GM23248 (cell line): ENCODE results near the gene AAMP. TPM values are rescaled to one million over a fixed set of nuclear protein-coding genes. Genes with fewer than 3 reads are reported as not detected.
"Not testable (repeated sequence)": the region's sequence is repeated elsewhere in the genome, so short reads cannot be mapped to it uniquely, and the experiment has no call there.

Source experiments
- DNase-seq: peaks from one replicate; pipeline ENCODE4 v3.0.0-alpha.2; 2015
- H2AFZ ChIP-seq: fragments of 200-600 bp; sonication (generic); 2 replicates; pipeline ENCODE4 v1.6.1; 2016; ENCODE audit warnings: antibody characterized with exemption
- H3F3A ChIP-seq: fragments of 200-600 bp; sonication (generic); 2 replicates; pipeline ENCODE4 v1.6.1; 2016; ENCODE audit warnings: mild to moderate bottlenecking, antibody characterized with exemption, mixed run types; ENCODE audit not compliant: insufficient read depth
- H3K27ac ChIP-seq: fragments of 200-600 bp; sonication (generic); 2 replicates; pipeline ENCODE4 v1.5.1; 2016; ENCODE audit warnings: mild to moderate bottlenecking
- H3K27me3 ChIP-seq: fragments of 200-600 bp; sonication (generic); replicated peaks from 2 replicates; pipeline ENCODE4 v1.6.1; 2016; ENCODE audit warnings: mild to moderate bottlenecking; ENCODE audit not compliant: insufficient read depth
- H3K36me3 ChIP-seq: fragments of 200-600 bp; sonication (generic); 2 replicates; pipeline ENCODE4 v1.6.1; 2016; ENCODE audit warnings: low read depth, mild to moderate bottlenecking
- H3K4me1 ChIP-seq: fragments of 200-600 bp; sonication (generic); 2 replicates; pipeline ENCODE4 v1.6.1; 2016; ENCODE audit warnings: mild to moderate bottlenecking; ENCODE audit not compliant: insufficient read depth
- H3K4me2 ChIP-seq: fragments of 200-600 bp; sonication (generic); one replicate; pipeline ENCODE4 v1.6.1; 2016; ENCODE audit warnings: mild to moderate bottlenecking; ENCODE audit not compliant: unreplicated experiment
- H3K4me3 ChIP-seq: fragments of 200-600 bp; sonication (generic); 2 replicates; pipeline ENCODE4 v1.5.1; 2016; ENCODE audit warnings: mild to moderate bottlenecking
- H3K79me2 ChIP-seq: fragments of 200-600 bp; sonication (generic); 2 replicates; pipeline ENCODE4 v1.6.1; 2016; ENCODE audit warnings: mild to moderate bottlenecking; ENCODE audit not compliant: insufficient read depth
- H3K9ac ChIP-seq: fragments of 200-600 bp; sonication (generic); 2 replicates; pipeline ENCODE4 v1.6.1; 2016; ENCODE audit warnings: mild to moderate bottlenecking
- H3K9me2 ChIP-seq: fragments of 200-600 bp; sonication (generic); 2 replicates; pipeline ENCODE4 v1.6.1; 2016; ENCODE audit warnings: mixed run types, mild to moderate bottlenecking, moderate library complexity; ENCODE audit not compliant: insufficient read depth
- H3K9me3 ChIP-seq: fragments of 200-600 bp; sonication (generic); one replicate; pipeline ENCODE4 v1.6.1; 2017; ENCODE audit warnings: low read depth
- H4K20me1 ChIP-seq: fragments of 200-600 bp; sonication (generic); 2 replicates; pipeline ENCODE4 v1.6.0; 2016; ENCODE audit not compliant: insufficient read depth
- EZH2 ChIP-seq: fragments of 200-600 bp; sonication (generic); IDR thresholded peaks from 2 replicates; pipeline ENCODE4 v1.6.1; 2018; ENCODE audit warnings: antibody characterized with exemption, mild to moderate bottlenecking; ENCODE audit not compliant: insufficient read depth, poor library complexity, severe bottlenecking
- EZH2phosphoT487 ChIP-seq: fragments of 200-600 bp; sonication (generic); IDR thresholded peaks from 2 replicates; pipeline ENCODE4 v1.6.1; 2018; ENCODE audit warnings: antibody characterized with exemption, moderate library complexity, mild to moderate bottlenecking, low read depth; ENCODE audit not compliant: insufficient read depth
- WGBS, 2 experiments: methylation state at CpG; one replicate each; pipeline ENCODE4 v1.1.6; 2015 to 2017; ENCODE audit warnings: low lambda C conversion rate in 2 of 2, low coverage in 1 of 2; ENCODE audit errors: missing lambda C conversion rate in 2 of 2; 5-methylcytosine and 5-hydroxymethylcytosine counted together
- in situ Hi-C: fragments of 300-500 bp; cut with MboI; formaldehyde crosslinking; loops from 2 replicates; pipeline ENCODE4 v1.15.0; 2020
- polyA plus RNA-seq: library from polyadenylated mRNA; unstranded; fragments of >200 nt; fragmentation: Nextera tagmentation; extraction: Ambion mirVana; gene quantifications from 2 replicates; pipeline ENCODE4 v1.2.1, GENCODE V29; 2016
- total RNA-seq: library from RNA; depleted of rRNA; stranded (reverse); fragments of >200 nt; shearing (Covaris generic); gene quantifications from 2 replicates; pipeline ENCODE4 v1.2.3, GENCODE V29; 2014

The AAMP gene
- total and polyA plus RNA-seq, 2 experiments from 2014 or later: 114 to 117 TPM

DNA sequence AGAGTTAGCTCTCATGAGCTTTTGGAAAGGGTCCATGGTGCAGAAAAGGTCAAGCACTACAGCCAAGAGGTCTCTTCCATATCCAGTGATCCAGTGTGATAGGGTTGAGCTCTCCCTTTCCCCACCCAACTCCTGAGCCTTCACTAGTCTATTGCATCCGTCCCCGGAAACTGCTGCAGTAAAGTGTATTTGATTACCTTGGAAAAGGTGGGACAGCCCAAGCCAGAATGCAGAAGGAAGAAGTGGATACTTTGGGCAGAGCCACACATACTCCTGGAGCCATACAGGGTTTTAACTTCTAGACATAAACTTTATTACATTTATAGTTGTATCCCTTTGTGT lies 3.9 kb upstream of the AAMP start:
- H3K4me1 ChIP-seq: peaks cover 17% of the 10 kb centered on the region
- no peak overlapping the region for H3K9ac ChIP-seq
- H3F3A ChIP-seq: peaks cover 17% of the 10 kb centered on the region
- no peak for DNase-seq
- H3K27me3 ChIP-seq: no peaks in the 10 kb centered on the region
- peaks cover 77% of the 10 kb centered on the region for H3K79me2 ChIP-seq
- 0 out of 2 replicates have a peak overlapping the region, but pooled peaks have one; percentile 84 for H3K27ac ChIP-seq
- peaks cover 10% of the 10 kb centered on the region; the same call in 1 of the 2 replicates for H3K36me3 ChIP-seq
- H4K20me1 ChIP-seq: no peaks in the 10 kb centered on the region
- no peaks in the 10 kb centered on the region for H3K9me3 ChIP-seq
- H3K4me2 ChIP-seq: no peak overlapping the region
- TF ChIP-seq EZH2: no peak
- no peak for TF ChIP-seq EZH2phosphoT487
- no peak overlapping the region for H2AFZ ChIP-seq
- in situ Hi-C loops: no loop called here
- WGBS, 2 experiments: 79 to 81% methylated on average over 2 of the region's 2 CpGs
- no peak overlapping the region for H3K4me3 ChIP-seq
- no peaks in the 10 kb centered on the region for H3K9me2 ChIP-seq

DNA sequence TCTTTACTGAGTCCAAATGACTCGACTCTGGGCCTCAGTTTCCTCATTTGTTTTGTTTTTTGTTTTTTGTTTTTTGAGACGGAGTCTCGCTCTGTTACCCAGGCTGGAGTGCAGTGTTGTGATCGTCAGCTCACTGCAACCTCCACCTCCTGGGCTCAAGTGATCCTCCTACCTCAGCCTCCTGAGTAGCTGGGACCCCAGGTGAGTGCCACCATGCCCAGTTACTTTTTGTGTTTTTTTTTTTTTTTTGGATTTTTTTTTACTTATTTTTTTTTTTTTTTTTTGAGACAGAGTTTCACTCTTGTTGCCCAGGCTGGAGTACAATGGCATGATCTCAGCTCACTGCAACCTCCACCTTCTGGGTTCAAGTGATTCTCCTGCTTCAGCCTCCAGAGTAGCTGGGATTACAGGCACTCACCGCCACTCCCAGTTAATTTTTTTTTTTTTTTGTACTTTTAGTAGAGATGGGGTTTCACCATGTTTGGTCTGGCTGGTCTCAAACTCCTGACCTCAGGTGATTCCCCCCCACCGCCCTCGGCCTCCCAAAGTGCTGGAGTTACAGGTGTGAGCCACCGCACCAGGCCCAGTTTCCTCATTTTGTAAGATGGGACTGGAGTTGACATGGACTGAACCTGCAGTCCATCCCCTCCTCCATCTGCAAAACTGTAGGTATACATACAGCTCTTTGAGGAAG lies 3.4 kb upstream of the AAMP start:
- H3K9me2 ChIP-seq, in situ Hi-C loops, H3K27me3 ChIP-seq, H3K4me3 ChIP-seq, H2AFZ ChIP-seq, H4K20me1 ChIP-seq, DNase-seq, H3K9me3 ChIP-seq: not testable (repeated sequence)
- Histone ChIP-seq H3K4me2 (peak overlapping the region; percentile 62), H3K4me1 (peaks cover 20% of the 10 kb centered on the region), H3F3A (peaks cover 17% of the 10 kb centered on the region), H3K79me2 (peaks cover 77% of the 10 kb centered on the region), H3K9ac (peak overlapping the region; percentile 64), H3K27ac (peak overlapping the region; percentile 84), H3K36me3 (peaks cover 10% of the 10 kb centered on the region; the same call in 1 of the 2 replicates)
- 60 to 62% methylated on average over 7 to 8 of the region's 8 CpGs for WGBS, 2 experiments

DNA sequence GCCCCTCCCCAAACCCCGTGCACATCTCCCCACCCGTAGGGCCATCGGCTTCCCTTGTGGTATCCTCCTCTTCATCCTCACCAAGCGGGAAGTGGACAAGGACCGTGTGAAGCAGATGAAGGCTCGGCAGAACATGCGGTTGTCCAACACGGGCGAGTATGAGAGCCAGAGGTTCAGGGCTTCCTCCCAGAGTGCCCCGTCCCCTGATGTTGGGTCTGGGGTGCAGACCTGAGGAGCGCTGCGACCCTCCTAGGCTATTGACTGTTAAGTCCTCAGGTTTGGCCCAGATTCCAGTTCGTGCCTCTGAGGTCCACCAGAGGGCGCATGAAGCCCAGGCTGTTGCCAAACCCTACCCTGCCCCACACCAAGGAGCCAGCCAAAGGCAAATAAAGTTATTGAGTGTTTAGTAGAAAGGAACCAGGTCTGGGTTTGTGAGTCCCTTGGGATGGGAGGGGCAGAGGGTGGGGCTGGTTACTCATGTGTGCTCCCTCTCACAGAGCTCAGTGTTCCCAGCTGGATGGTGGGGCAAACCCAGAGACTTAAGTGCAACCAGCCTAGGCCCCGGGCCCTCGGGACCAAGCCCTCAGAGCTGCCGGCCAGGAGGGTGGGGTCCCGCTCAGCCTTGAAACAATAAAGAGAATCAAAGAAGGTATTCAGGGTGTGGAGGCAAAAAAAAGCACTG lies 2.7 kb upstream of the AAMP start:
- TF ChIP-seq EZH2 (no peak), EZH2phosphoT487 (no peak)
- Histone ChIP-seq H3K9me2 (no peaks in the 10 kb centered on the region), H3K36me3 (peaks cover 10% of the 10 kb centered on the region; the same call in 1 of the 2 replicates), H3K27ac (peak overlapping the region; percentile 84), H3K4me2 (peak overlapping the region; percentile 62), H4K20me1 (no peaks in the 10 kb centered on the region), H3K27me3 (no peaks in the 10 kb centered on the region), H3K9ac (peak overlapping the region; percentile 80), H3K79me2 (peaks cover 77% of the 10 kb centered on the region), H3F3A (peaks cover 17% of the 10 kb centered on the region), H3K4me3 (no peak overlapping the region), H2AFZ (no peak overlapping the region), H3K9me3 (no peaks in the 10 kb centered on the region), H3K4me1 (peaks cover 20% of the 10 kb centered on the region)
- 8% methylated on average over 18 of the region's 18 CpGs for WGBS, 2 experiments
- peak; percentile 96 for DNase-seq
- in situ Hi-C loops: no loop called here

DNA sequence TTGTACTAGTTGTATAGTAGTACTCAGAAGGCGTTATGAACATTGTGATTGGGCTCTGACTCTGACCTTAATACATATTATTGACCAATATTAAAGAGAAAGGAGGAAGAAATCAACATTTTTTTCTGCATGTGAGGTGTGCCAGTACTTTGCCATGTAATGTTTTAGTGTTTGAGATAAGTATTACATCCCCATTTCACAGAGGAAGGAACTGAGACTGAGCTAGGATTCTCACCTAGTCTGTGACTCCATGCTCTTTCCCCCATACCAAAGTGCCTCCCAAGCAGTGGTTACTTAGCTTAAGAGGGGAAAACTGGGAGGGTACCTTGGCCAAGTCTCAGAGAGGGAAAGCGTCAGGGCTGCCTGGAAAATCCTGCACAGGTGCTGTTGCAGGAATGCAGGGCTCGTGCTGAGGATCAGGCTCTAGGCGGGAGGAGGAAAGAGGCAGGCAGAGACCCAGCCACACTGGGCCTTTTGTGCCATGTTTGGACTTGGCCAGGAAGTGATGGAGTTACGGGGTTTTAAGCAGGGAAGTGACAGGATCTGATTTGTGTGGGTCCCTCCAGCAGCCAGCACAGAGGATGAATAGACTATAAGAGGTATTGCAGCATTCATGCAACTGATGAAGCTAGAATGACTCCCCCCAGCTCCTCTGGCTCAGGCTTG lies 2.1 kb upstream of the AAMP start:
- in situ Hi-C loops: no loop called here
- no peaks in the 10 kb centered on the region for H4K20me1 ChIP-seq
- H3K9me2 ChIP-seq: no peaks in the 10 kb centered on the region
- H3K36me3 ChIP-seq: peaks cover 10% of the 10 kb centered on the region; the same call in 1 of the 2 replicates
- WGBS, 2 experiments: 25 to 27% methylated on average over 5 of the region's 5 CpGs
- H3K9me3 ChIP-seq: no peaks in the 10 kb centered on the region
- H3K27me3 ChIP-seq: no peaks in the 10 kb centered on the region
- H3K4me2 ChIP-seq: peak overlapping the region; percentile 89
- peaks cover 78% of the 10 kb centered on the region for H3K79me2 ChIP-seq
- peak overlapping the region; percentile 80 for H3K9ac ChIP-seq
- H2AFZ ChIP-seq: no peak overlapping the region
- peak; percentile 27 for DNase-seq
- peak overlapping the region; percentile 43; the same call in 1 of the 2 replicates for H3K27ac ChIP-seq
- TF ChIP-seq EZH2: no peak
- TF ChIP-seq EZH2phosphoT487: no peak
- peaks cover 17% of the 10 kb centered on the region for H3F3A ChIP-seq
- H3K4me3 ChIP-seq: peak overlapping the region; percentile 89
- H3K4me1 ChIP-seq: peaks cover 20% of the 10 kb centered on the region
